K562 (cell line): ENCODE results near the gene RAB3GAP2.
"Not testable (repeated sequence)": the region's sequence is repeated elsewhere in the genome, so short reads cannot be mapped to it uniquely, and the experiment has no call there.

Experiments used
- FOXM1 ChIP-seq, 2 experiments: fragments of 450-650 bp in 1 of 2; sonication (generic) in 1 of 2; formaldehyde crosslinking in 1 of 2; IDR thresholded peaks; 2 replicates each; pipeline versions ENCODE4 v1.6.1 to v1.9.0; 2017 to 2022; ENCODE audit warnings: low read depth in 2 of 2, mild to moderate bottlenecking in 2 of 2, missing genetic modification reagents in 1 of 2, moderate library complexity in 1 of 2
- SMC3 ChIP-seq: conservative IDR thresholded peaks from 2 replicates; pipeline ENCODE4 v1.6.1; 2011; ENCODE audit warnings: low read depth, low read length, improper control_type of control experiment; ENCODE audit not compliant: insufficient read depth
- TF ChIP-seq, protein P1 (sequence below), 2 experiments: fragments of 150-350 bp in 1 of 2; IDR thresholded peaks; 2 replicates each; pipeline ENCODE4 v1.6.1; 2012 to 2016; ENCODE audit warnings: low read depth in 2 of 2, low read length in 2 of 2, mild to moderate bottlenecking in 1 of 2, moderate library complexity in 1 of 2

GRCh38 chr1:220158530-220158929 is 113.7 kb downstream of the RAB3GAP2 start:
- TF ChIP-seq, protein P1, sequence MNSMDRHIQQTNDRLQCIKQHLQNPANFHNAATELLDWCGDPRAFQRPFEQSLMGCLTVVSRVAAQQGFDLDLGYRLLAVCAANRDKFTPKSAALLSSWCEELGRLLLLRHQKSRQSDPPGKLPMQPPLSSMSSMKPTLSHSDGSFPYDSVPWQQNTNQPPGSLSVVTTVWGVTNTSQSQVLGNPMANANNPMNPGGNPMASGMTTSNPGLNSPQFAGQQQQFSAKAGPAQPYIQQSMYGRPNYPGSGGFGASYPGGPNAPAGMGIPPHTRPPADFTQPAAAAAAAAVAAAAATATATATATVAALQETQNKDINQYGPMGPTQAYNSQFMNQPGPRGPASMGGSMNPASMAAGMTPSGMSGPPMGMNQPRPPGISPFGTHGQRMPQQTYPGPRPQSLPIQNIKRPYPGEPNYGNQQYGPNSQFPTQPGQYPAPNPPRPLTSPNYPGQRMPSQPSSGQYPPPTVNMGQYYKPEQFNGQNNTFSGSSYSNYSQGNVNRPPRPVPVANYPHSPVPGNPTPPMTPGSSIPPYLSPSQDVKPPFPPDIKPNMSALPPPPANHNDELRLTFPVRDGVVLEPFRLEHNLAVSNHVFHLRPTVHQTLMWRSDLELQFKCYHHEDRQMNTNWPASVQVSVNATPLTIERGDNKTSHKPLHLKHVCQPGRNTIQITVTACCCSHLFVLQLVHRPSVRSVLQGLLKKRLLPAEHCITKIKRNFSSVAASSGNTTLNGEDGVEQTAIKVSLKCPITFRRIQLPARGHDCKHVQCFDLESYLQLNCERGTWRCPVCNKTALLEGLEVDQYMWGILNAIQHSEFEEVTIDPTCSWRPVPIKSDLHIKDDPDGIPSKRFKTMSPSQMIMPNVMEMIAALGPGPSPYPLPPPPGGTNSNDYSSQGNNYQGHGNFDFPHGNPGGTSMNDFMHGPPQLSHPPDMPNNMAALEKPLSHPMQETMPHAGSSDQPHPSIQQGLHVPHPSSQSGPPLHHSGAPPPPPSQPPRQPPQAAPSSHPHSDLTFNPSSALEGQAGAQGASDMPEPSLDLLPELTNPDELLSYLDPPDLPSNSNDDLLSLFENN (IDR thresholded peaks at IDR 0.05; ENCODE audit: low read depth in 2 of 2, low read length in 2 of 2), result not testable (repeated sequence)
- TF ChIP-seq SMC3; FOXM1 (IDR thresholded peaks at IDR 0.05; ENCODE audit: low read depth); FOXM1 (CRISPR knock-in tag; IDR thresholded peaks at IDR 0.05; ENCODE audit: low read depth): not testable (repeated sequence)
